Measurements from ENCODE around the gene GLRX3.

Gene GLRX3

GRCh38 chr10:130138479-130138866 lies 2.3 kb downstream of the GLRX3 start:
- peak; percentile 6 for DNase-seq

GRCh38 chr10:130140425-130140824 lies 4.2 kb downstream of the GLRX3 start:
- no peak for DNase-seq

- DNase-seq: no peak
These were observed 4.8 kb downstream of the GLRX3 start for GRCh38 chr10:130141038-130141437.

GRCh38 chr10:130141460-130141859 lies 5.3 kb downstream of the GLRX3 start:
- DNase-seq: no peak

- peak; percentile 13 for DNase-seq
These were observed 5.7 kb downstream of the GLRX3 start for GRCh38 chr10:130141878-130142277.

DNA sequence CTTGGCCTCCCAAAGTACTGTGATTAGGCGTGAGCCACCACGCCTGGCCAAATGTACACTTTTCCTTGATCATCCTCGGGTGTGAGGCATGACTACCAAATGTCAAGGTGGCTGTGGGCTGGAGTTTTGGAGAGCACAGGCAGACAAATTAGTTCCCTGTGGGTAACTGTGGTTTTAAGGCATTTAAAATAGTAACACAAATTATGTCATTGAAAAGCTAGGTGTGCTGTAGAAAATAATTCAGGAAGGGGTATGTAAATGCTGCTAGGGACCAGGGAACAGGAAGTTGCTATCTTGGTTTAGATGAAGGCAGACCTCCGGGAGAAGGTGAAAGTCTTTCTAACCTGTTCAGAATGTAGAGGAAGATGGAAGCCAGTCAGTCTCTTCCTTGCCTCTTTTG lies 9.9 kb downstream of the GLRX3 start:
- no peak for DNase-seq

DNA sequence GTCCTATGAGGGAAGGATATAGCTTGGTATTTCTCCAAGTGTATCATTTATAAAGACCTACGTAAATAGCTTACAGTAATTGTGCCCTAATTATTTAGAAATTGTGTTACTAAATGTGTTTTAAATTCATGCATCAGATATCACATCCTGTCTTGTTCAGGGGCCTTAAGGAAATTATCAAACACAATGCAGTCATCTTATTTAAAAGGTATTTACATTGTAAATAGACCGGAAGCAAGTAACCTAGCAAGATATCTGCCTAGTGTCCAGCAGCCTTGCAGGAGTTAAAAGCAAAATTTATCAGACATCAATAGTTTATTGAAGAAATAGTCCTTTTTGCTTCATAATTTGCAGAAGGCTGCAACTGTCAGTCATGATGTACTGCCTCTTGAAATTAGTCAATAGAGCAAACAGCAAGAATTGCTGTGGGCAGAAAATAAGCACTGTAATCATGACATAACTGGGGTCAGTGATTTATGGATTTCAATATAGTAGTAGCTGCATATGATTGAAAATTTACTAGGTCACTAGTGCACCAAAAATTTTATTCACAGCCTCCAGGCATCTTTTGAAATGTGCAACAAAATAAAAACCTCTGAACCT lies 23.1 kb downstream of the GLRX3 start:
- no peak for DNase-seq

- peak; percentile 22 for DNase-seq
These were observed 24.6 kb downstream of the GLRX3 start for GRCh38 chr10:130160775-130161174.

DNA sequence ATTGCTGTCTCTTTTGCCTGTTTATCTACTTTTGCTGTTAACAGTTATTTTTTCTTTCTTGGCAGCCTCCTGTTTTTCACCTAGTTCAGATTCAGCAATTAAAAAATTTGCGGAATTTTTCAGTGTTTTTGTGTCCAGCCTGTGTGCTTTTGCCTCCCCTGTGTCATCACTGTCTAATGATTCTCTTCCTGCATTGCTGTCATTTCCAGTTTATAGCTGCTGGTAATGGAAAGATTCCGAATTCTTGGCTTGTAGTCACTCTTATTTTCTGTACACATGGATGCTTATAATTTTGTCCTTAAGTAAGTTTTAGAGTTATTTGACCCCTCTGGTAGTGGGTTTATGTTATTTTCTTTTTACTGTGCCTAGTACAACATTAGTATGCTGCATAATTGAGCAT lies 25.1 kb downstream of the GLRX3 start:
- DNase-seq: no peak

- no peak for DNase-seq
These were observed 31.0 kb downstream of the GLRX3 start for GRCh38 chr10:130167193-130167592.

DNA sequence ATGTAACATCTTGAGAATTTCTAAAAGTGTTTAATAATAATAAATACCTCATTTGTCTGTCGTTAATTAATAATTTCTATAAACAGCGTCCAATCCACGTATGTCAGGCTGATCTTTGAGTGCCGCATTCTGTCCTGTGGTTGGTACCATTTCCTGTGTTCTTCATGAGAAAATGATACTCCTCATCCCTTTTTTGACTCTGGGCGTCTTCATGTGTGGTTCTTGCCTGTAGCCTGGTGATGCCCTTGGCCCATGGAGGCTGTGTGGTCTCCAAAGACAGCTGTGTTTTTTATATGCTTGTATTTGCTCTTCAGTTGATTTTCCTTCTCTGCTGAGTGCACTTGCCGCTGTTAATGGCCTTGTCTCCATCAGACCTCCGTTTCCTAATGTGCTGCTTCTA lies 31.5 kb downstream of the GLRX3 start:
- no peak for DNase-seq

DNA sequence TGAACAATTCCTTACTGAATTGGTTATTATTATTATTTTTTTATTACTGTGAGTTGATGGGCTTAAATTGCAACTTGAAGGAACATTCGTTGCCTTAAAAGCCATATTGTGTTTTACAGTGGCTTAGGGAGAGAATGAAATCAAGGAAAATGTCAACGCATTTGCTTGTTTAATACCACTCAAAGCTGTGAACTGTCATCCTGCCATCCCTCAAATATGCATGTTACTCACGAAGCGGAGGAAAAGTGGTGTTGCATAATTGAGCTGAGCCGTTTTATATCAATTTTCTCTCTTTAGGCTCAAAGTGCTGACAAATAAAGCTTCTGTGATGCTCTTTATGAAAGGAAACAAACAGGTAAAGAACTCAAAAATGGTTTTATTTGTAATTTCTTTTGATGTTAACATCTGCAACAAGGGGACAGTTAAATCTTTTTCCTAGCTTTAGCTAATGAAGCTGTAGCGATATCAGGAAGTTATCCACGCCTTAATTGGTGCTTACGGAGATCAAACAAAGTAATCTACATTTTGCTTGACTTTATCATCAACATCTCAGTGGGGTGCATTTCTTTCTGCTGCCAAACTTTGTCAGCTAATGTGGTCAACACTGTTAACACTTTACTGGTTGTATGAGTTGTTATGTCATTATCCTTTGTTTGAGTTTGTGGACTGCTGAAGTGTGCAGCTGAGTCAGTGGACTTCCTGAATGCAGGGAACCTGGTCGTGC lies 33.1 kb downstream of the GLRX3 start:
- DNase-seq: no peak

DNA sequence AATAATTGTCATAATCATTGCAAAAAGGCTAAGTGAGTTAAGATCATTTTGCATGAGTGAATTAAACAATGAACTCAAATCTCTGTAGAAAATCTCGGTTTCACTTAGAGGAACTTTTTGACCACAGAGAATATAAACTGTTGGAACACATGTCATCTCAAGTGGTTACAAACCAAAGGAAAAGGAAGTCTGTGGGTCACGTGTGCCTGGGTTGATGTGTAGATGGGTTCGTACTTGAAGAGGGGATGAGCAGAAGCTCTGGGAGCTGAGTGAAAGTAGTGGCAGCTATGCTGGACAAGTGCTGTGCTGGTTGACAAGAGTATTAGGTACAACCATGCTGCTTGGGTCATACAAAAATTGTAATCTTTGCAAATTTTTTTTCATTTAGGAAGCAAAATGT lies 35.0 kb downstream of the GLRX3 start:
- DNase-seq: peak; percentile 39

- no peak for DNase-seq
These were observed 38.1 kb downstream of the GLRX3 start for GRCh38 chr10:130174328-130174727.

DNA sequence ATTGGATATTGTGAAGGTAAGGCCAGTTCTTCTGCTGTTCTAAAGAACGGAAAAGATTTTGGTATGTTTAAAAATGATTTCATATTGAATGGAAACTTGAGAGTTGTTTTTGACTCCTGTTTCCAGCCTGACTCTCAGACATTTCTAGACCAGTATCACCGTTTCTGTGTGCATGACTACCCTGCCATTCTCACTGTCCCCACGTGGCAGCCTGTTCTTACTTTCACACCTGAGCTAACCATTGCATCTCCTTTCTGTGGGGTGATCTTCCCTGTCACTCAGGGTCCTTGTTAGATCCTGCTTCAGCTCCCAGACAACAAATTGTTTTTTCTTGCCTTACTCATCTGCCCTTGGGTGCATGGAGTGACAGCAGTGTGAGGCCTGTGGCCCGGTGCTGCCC lies 38.9 kb downstream of the GLRX3 start:
- DNase-seq: no peak

GRCh38 chr10:130177250-130177649 lies 41.1 kb downstream of the GLRX3 start:
- no peak for DNase-seq

DNA sequence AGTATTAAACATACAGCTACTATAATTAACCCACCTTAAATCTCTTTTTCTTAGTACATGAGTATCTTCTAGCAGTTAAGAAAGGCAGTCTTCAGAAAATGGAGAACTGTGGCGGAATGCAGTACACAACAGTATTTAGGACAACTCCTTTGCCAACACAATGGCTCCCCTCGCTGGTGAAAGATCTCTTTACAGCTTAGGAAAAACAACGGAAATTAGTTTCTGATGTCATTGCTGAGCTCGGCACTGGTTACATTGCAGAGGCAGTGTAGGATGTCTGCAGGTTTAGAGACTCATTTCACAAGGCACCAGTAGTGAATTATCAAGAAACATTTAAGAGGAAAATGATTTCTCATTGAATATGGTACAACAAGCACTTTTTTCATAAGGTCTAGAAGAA lies 43.4 kb downstream of the GLRX3 start:
- peak; percentile 50 for DNase-seq

GRCh38 chr10:130180416-130180815 lies 44.2 kb downstream of the GLRX3 start:
- no peak for DNase-seq

DNA sequence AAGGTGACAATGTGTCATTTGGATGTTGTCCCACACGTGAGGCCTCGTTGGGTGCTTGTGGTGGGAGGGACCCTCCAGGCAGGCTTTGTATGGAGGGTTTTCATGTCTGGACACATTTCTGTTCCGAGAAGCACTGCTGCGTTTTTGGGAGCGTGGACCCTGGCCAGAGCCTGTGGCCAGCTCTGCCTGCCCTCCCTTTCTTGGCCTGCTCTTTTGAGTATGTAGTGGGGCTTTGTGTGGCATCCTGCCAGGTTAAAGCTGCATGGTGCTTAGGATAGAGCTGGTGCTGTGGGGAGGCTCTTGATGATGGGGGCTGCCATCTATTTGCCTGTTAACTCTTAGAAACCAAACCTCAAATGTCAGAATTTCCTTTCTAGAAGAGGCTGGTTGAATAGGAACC lies 45.7 kb downstream of the GLRX3 start:
- DNase-seq: no peak

- DNase-seq: no peak
These were observed 49.4 kb downstream of the GLRX3 start for GRCh38 chr10:130185591-130185990.

- DNase-seq: no peak
These were observed 52.3 kb downstream of the GLRX3 start for GRCh38 chr10:130188195-130189175.

- DNase-seq: no peak
These were observed 53.4 kb downstream of the GLRX3 start for GRCh38 chr10:130189608-130190054.

- peak; percentile 79 for DNase-seq
These were observed 54.0 kb downstream of the GLRX3 start for GRCh38 chr10:130190055-130190736.

All from CD4-positive, alpha-beta T cell treated with Interleukin-4 for 4 hours (primary cell).